ENCODE results near the gene MBOAT7.

- TF ChIP-seq CTCF (IDR thresholded peaks at IDR 0.05; ENCODE audit: insufficient read depth, low read length) (no peak), REST (IDR thresholded peaks at IDR 0.05; ENCODE audit: insufficient replicate concordance, low read depth) (no peak)
These were observed 1.0 kb downstream of the MBOAT7 start for GRCh38 chr19:54188215-54188871.
